SU-DHL-6 (cell line): ENCODE measurements around the gene KRT82.

ENCODE experiments used
- EZH2phosphoT487 ChIP-seq: fragments of 200-600 bp; sonication (generic), shearing (Covaris generic); conservative IDR thresholded peaks from 2 replicates; pipeline ENCODE4 v1.6.1; 2018; ENCODE audit warnings: mild to moderate bottlenecking, antibody characterized with exemption, low read length, moderate library complexity, mixed read lengths
- TF ChIP-seq, protein P1 (sequence below): fragments of 200-600 bp; sonication (generic); IDR thresholded peaks from one replicate; pipeline ENCODE4 v1.5.1; 2017; ENCODE audit warnings: antibody characterized with exemption, mild to moderate bottlenecking, low read length, moderate library complexity; ENCODE audit not compliant: insufficient read depth, poor library complexity, severe bottlenecking

DNA sequence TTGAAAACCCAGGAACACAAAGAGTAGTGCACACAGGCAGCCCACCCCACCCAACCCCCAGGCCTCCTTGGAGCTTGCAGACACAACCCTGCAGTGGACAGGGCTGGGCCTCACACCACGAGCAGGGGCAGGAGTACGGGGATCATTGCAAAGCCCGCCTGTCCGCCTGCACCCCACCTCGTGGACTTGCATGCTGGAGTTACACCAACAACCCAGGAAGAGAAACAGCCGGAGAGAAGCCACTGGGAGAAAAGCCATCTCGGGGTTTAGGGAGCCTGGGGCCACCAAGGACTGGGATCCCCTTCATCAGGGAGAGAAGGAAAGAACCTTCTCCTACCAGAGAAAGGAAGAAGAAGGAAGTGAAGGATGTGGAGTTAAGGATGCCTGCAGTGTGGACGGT lies 28.9 kb downstream of the KRT82 start:
- no peak for TF ChIP-seq EZH2phosphoT487
- TF ChIP-seq, protein P1, sequence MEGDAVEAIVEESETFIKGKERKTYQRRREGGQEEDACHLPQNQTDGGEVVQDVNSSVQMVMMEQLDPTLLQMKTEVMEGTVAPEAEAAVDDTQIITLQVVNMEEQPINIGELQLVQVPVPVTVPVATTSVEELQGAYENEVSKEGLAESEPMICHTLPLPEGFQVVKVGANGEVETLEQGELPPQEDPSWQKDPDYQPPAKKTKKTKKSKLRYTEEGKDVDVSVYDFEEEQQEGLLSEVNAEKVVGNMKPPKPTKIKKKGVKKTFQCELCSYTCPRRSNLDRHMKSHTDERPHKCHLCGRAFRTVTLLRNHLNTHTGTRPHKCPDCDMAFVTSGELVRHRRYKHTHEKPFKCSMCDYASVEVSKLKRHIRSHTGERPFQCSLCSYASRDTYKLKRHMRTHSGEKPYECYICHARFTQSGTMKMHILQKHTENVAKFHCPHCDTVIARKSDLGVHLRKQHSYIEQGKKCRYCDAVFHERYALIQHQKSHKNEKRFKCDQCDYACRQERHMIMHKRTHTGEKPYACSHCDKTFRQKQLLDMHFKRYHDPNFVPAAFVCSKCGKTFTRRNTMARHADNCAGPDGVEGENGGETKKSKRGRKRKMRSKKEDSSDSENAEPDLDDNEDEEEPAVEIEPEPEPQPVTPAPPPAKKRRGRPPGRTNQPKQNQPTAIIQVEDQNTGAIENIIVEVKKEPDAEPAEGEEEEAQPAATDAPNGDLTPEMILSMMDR, result no peak
